Spleen (tissue), 11 donors: ENCODE results near the gene SENP1. TPM values are rescaled to one million over a fixed set of nuclear protein-coding genes. Genes with fewer than 3 reads are reported as not detected.

Source experiments
- DNase-seq: peaks from one replicate; pipeline ENCODE4 v3.0.0-alpha.2; 2020
- H3K27ac ChIP-seq, 8 donors: fragments of 200-600 bp; sonication (generic) in 7 of 8; 1 replicate in 4 of 8; 2 replicates in 4 of 8; pipeline versions ENCODE4 v1.5.0 to v1.8.0; 2016 to 2021; ENCODE audit warnings: inconsistent platforms in 4 of 8, mild to moderate bottlenecking in 4 of 8, moderate library complexity in 1 of 8
- H3K27me3 ChIP-seq, 7 donors: fragments of 200-600 bp; sonication (generic) in 6 of 7; replicated peaks in 1 of 7; 1 replicate in 4 of 7; 2 replicates in 3 of 7; pipeline versions ENCODE4 v1.5.0 to v1.8.0; 2016 to 2021; ENCODE audit warnings: inconsistent platforms in 3 of 7, mild to moderate bottlenecking in 1 of 7
- H3K36me3 ChIP-seq, 6 donors: fragments of 200-600 bp; sonication (generic) in 5 of 6; 1 replicate in 4 of 6; 2 replicates in 2 of 6; pipeline versions ENCODE4 v1.5.0 to v1.8.0; 2016 to 2021; ENCODE audit warnings: inconsistent platforms in 2 of 6
- H3K4me1 ChIP-seq, 6 donors: fragments of 200-600 bp; sonication (generic) in 5 of 6; 1 replicate in 3 of 6; 2 replicates in 3 of 6; pipeline versions ENCODE4 v1.5.0 to v1.8.0; 2016 to 2021; ENCODE audit warnings: inconsistent platforms in 3 of 6
- H3K4me3 ChIP-seq, 8 donors: fragments of 200-600 bp; sonication (generic) in 7 of 8; 1 replicate in 4 of 8; 2 replicates in 4 of 8; pipeline versions ENCODE4 v1.5.0 to v1.8.0; 2016 to 2021; ENCODE audit warnings: inconsistent platforms in 4 of 8, mild to moderate bottlenecking in 4 of 8, moderate library complexity in 2 of 8
- H3K9me3 ChIP-seq, 8 donors: fragments of 200-600 bp; sonication (generic) in 7 of 8; 1 replicate in 4 of 8; 2 replicates in 4 of 8; pipeline versions ENCODE4 v1.5.0 to v1.8.0; 2016 to 2021; ENCODE audit warnings: inconsistent platforms in 4 of 8
- CTCF ChIP-seq, 11 experiments: fragments of 200-600 bp in 7 of 11; fragments of 450-650 bp in 4 of 11; sonication (generic) in 4 of 11; IDR thresholded peaks in 8 of 11; conservative IDR thresholded peaks in 3 of 11; 1 replicate in 7 of 11; 2 replicates in 4 of 11; pipeline versions ENCODE4 v1.4.0 to v1.8.0; 2016 to 2021; ENCODE audit warnings: antibody characterized with exemption in 11 of 11, inconsistent platforms in 4 of 11, mild to moderate bottlenecking in 1 of 11
- POLR2A ChIP-seq, 3 donors: fragments of 450-650 bp; IDR thresholded peaks; one replicate each; pipeline ENCODE4 v1.5.1; 2017; ENCODE audit warnings: antibody characterized with exemption in 3 of 3, mild to moderate bottlenecking in 1 of 3
- POLR2AphosphoS5 ChIP-seq, 3 donors: sonication (generic); formaldehyde crosslinking; IDR thresholded peaks; one replicate each; pipeline ENCODE4 v1.5.1; 2017; ENCODE audit warnings: antibody characterized with exemption in 3 of 3
- WGBS, 5 donors: extraction: QIAGEN DNeasy Blood & Tissue Kit in 3 of 5; methylation state at CpG; one replicate each; pipeline versions ENCODE4 v1.1.5 to v1.1.7; 2013 to 2018; 5-methylcytosine and 5-hydroxymethylcytosine counted together
- intact Hi-C: fragments of 100-400 bp; cut with DNase I; formaldehyde crosslinking; loops from one replicate; pipeline ENCODE4 v1.15.0; 2023; ENCODE audit warnings: low total_unique reads
- polyA plus RNA-seq, 3 donors: library from polyadenylated mRNA; stranded (reverse); fragments of 200-250 nt; gene quantifications; one replicate each; pipeline ENCODE4 v1.2.1, GENCODE V29; 2013
- total RNA-seq, 7 donors: library from RNA; depleted of rRNA in 3 of 7; stranded (reverse); fragments of >200 nt in 3 of 7; fragmentation: NEBNext Ultra II Directional in 4 of 7; extraction: Animal tissue kit (Norgen Biotek cat#: 25700) in 4 of 7; gene quantifications; one replicate each; pipeline versions ENCODE4 v1.1.0 to v1.2.1, GENCODE V29; 2016 to 2021
- donor health status: healthy with polysubstance abuse.
- donor health status: DM: no; HTN: no; CAD: no; lungs with moderate emphysema.
- donor health status: DM: no; HTN: no; CAD: no.
- donor health status: Bipolar disorder and iron deficiency.
- donor health status: healthy.
- donor health status: DM: no; HTN: no; CAD: no.
- donor health status: DM: yes; HTN: yes; CAD: no.

Gene SENP1
- total and polyA plus RNA-seq, 10 donors: 3.7 to 37.4 (median 25.6) TPM

GRCh38 chr12:48074266-48074665 lies 31.6 kb downstream of the SENP1 start:
- WGBS, 5 donors: 90 to 100% (median 92%) methylated on average over 1 of the region's 1 CpG
- Histone ChIP-seq H3K27ac (no peak overlapping the region), H3K36me3 (peaks cover 0 to 92% (median 57%) of the 10 kb centered on the region in 6 donors), H3K9me3 (no peaks in the 10 kb centered on the region), H3K4me1 (peaks cover 0 to 7% (median 0%) of the 10 kb centered on the region in 6 donors), H3K27me3 (no peaks in the 10 kb centered on the region), H3K4me3 (no peak overlapping the region)
- intact Hi-C loops: no loop called here
- TF ChIP-seq CTCF (IDR thresholded peaks at IDR 0.05 in 8 of 11, conservative IDR thresholded peaks at IDR 0.05 in 3 of 11) (no peak), POLR2AphosphoS5 (IDR thresholded peaks at IDR 0.05) (no peak), POLR2A (IDR thresholded peaks at IDR 0.05) (no peak)
- no peak for DNase-seq

- intact Hi-C loops: no loop called here
- no peak for DNase-seq
- 94 to 99% (median 98%) methylated on average over 3 of the region's 3 CpGs for WGBS, 5 donors
- Histone ChIP-seq H3K27ac (no peak overlapping the region), H3K9me3 (no peaks in the 10 kb centered on the region), H3K36me3 (peaks cover 0 to 97% (median 64%) of the 10 kb centered on the region in 6 donors), H3K27me3 (no peaks in the 10 kb centered on the region), H3K4me1 (no peaks in the 10 kb centered on the region), H3K4me3 (no peak overlapping the region)
- TF ChIP-seq POLR2A (IDR thresholded peaks at IDR 0.05): no peak
- no peak for TF ChIP-seq CTCF (IDR thresholded peaks at IDR 0.05 in 8 of 11, conservative IDR thresholded peaks at IDR 0.05 in 3 of 11)
- TF ChIP-seq POLR2AphosphoS5 (IDR thresholded peaks at IDR 0.05): no peak
Measured at GRCh38 chr12:48072266-48072665, 33.6 kb downstream of the SENP1 start.

GRCh38 chr12:48071808-48072207 lies 34.1 kb downstream of the SENP1 start:
- Histone ChIP-seq H3K27ac (no peak overlapping the region), H3K4me1 (no peaks in the 10 kb centered on the region), H3K27me3 (no peaks in the 10 kb centered on the region), H3K4me3 (no peak overlapping the region), H3K9me3 (no peaks in the 10 kb centered on the region), H3K36me3 (peaks cover 0 to 98% (median 67%) of the 10 kb centered on the region in 6 donors)
- TF ChIP-seq POLR2A (IDR thresholded peaks at IDR 0.05): no peak
- no peak for TF ChIP-seq POLR2AphosphoS5 (IDR thresholded peaks at IDR 0.05)
- TF ChIP-seq CTCF (IDR thresholded peaks at IDR 0.05 in 8 of 11, conservative IDR thresholded peaks at IDR 0.05 in 3 of 11): no peak
- intact Hi-C loops: no loop called here
- DNase-seq: no peak
- 94 to 100% (median 95%) methylated on average over 2 of the region's 2 CpGs for WGBS, 5 donors

- Histone ChIP-seq H3K4me3 (no peak overlapping the region), H3K9me3 (no peaks in the 10 kb centered on the region), H3K36me3 (peaks cover 0 to 99% (median 75%) of the 10 kb centered on the region in 6 donors), H3K4me1 (no peaks in the 10 kb centered on the region), H3K27me3 (no peaks in the 10 kb centered on the region), H3K27ac (no peak overlapping the region)
- intact Hi-C loops: no loop called here
- DNase-seq: no peak
- TF ChIP-seq CTCF (IDR thresholded peaks at IDR 0.05 in 8 of 11, conservative IDR thresholded peaks at IDR 0.05 in 3 of 11) (no peak), POLR2A (IDR thresholded peaks at IDR 0.05) (no peak), POLR2AphosphoS5 (IDR thresholded peaks at IDR 0.05) (no peak)
- WGBS, 5 donors: 96 to 99% (median 98%) methylated on average over 4 of the region's 4 CpGs
Measured at GRCh38 chr12:48070731-48071130, 35.1 kb downstream of the SENP1 start.
